H1 (cell line): ENCODE measurements around the gene BICD1. TPM values are rescaled to one million over a fixed set of nuclear protein-coding genes. Genes with fewer than 3 reads are reported as not detected.

Experiments used
- CTCF ChIA-PET: fragments of 300-600 bp; sonication (Branson Sonifier 250); formaldehyde crosslinking; loops from one replicate; lab custom pipeline; 2021; ENCODE audit not compliant: partially characterized antibody; lab: Charles Lee
- POLR2A ChIA-PET: fragments of 300-600 bp; sonication (Branson Sonifier 250); formaldehyde crosslinking; loops from one replicate; lab custom pipeline; 2021; ENCODE audit warnings: inconsistent platforms; ENCODE audit not compliant: partially characterized antibody; lab: Charles Lee
- DNase-seq, 2 experiments: peaks; one replicate each; pipeline versions ENCODE4 v3.0.0 to v3.0.0-alpha.2; 2010 to 2022; ENCODE audit warnings: low spot score in 2 of 2, low read depth in 1 of 2, mixed read lengths in 1 of 2
- FAIRE-seq: peaks from 2 replicates; lab custom pipeline; 2011; peaks lifted over from hg19 to GRCh38; lab: Jason Lieb, UNC
- H2AFZ ChIP-seq: 2 replicates; pipeline ENCODE4 v1.8.1; 2012; ENCODE audit warnings: low read length, inconsistent platforms
- H2AK5ac ChIP-seq: 2 replicates; pipeline ENCODE4 v1.6.1; 2013; ENCODE audit warnings: low read depth, low read length
- H2BK120ac ChIP-seq: replicated peaks from 2 replicates; pipeline ENCODE3; 2013; ENCODE audit warnings: low read depth, low read length, inconsistent platforms
- H2BK12ac ChIP-seq: 2 replicates; pipeline ENCODE4 v1.6.1; 2013; ENCODE audit warnings: low read depth, low read length
- H2BK15ac ChIP-seq: 2 replicates; pipeline ENCODE4 v1.6.1; 2013; ENCODE audit warnings: low read length
- H2BK20ac ChIP-seq: 2 replicates; pipeline ENCODE4 v1.6.1; 2013; ENCODE audit warnings: low read length
- H2BK5ac ChIP-seq: 2 replicates; pipeline ENCODE4 v1.6.1; 2013; ENCODE audit warnings: low read depth, low read length
- H3K14ac ChIP-seq: 2 replicates; pipeline ENCODE4 v1.6.1; 2013; ENCODE audit warnings: inconsistent platforms; ENCODE audit not compliant: insufficient read length
- H3K18ac ChIP-seq: 2 replicates; pipeline ENCODE4 v1.6.1; 2013; ENCODE audit warnings: low read length; ENCODE audit errors: extremely low read depth
- H3K23ac ChIP-seq: 2 replicates; pipeline ENCODE4 v1.6.1; 2013; ENCODE audit warnings: inconsistent platforms; ENCODE audit not compliant: insufficient read length
- H3K23me2 ChIP-seq: 2 replicates; pipeline ENCODE4 v1.6.1; 2013; ENCODE audit warnings: low read depth, low read length
- H3K27ac ChIP-seq: 2 replicates; pipeline ENCODE4 v1.6.1; 2011; ENCODE audit warnings: low read depth, low read length, inconsistent platforms
- H3K27me3 ChIP-seq, 4 experiments: replicated peaks in 1 of 4; 1 replicate in 1 of 4; 2 replicates in 3 of 4; pipeline versions ENCODE4 v1.6.1 to v1.8.1; 2011 to 2013; ENCODE audit warnings: low read length in 3 of 4, mild to moderate bottlenecking in 3 of 4, inconsistent platforms in 2 of 4, mixed read lengths in 2 of 4, moderate library complexity in 1 of 4; ENCODE audit not compliant: control insufficient read depth in 3 of 4, insufficient read depth in 3 of 4; ENCODE audit errors: extremely low read depth in 1 of 4
- H3K36me3 ChIP-seq, 4 experiments: 2 replicates each; pipeline versions ENCODE4 v1.6.1 to v1.8.1; 2011 to 2013; ENCODE audit warnings: mild to moderate bottlenecking in 4 of 4, low read length in 3 of 4, moderate library complexity in 2 of 4, control low read depth in 1 of 4, inconsistent platforms in 1 of 4; ENCODE audit not compliant: insufficient read depth in 4 of 4, control insufficient read depth in 2 of 4
- H3K4ac ChIP-seq: replicated peaks from 2 replicates; pipeline ENCODE3; 2013; ENCODE audit warnings: low read length, low read depth, mixed read lengths, inconsistent platforms; ENCODE audit not compliant: insufficient read length
- H3K4me1 ChIP-seq, 4 experiments: replicated peaks in 1 of 4; 1 replicate in 1 of 4; 2 replicates in 3 of 4; pipeline versions ENCODE4 v1.6.1 to v1.8.1; 2011 to 2013; ENCODE audit warnings: low read length in 3 of 4, inconsistent platforms in 2 of 4, mixed read lengths in 1 of 4; ENCODE audit not compliant: insufficient read depth in 4 of 4, control insufficient read depth in 3 of 4
- H3K4me2 ChIP-seq, 2 experiments: 2 replicates each; pipeline versions ENCODE4 v1.6.1 to v1.8.1; 2011 to 2013; ENCODE audit warnings: low read depth in 2 of 2, low read length in 2 of 2, control low read depth in 1 of 2, inconsistent platforms in 1 of 2, mild to moderate bottlenecking in 1 of 2; ENCODE audit not compliant: insufficient read depth in 1 of 2
- H3K4me3 ChIP-seq, 4 experiments: fragments of 200-600, 300-600 bp in 1 of 4; sonication (generic), shearing (Covaris generic), sonication (Bioruptor Twin) in 1 of 4; 2 replicates each; pipeline versions ENCODE4 v1.5.1 to v1.8.1; 2011 to 2016; ENCODE audit warnings: low read length in 4 of 4, low read depth in 3 of 4, control low read depth in 2 of 4, inconsistent platforms in 2 of 4, mild to moderate bottlenecking in 2 of 4, mixed read lengths in 1 of 4, moderate library complexity in 1 of 4; ENCODE audit not compliant: insufficient read depth in 2 of 4; ENCODE audit errors: extremely low read depth in 1 of 4
- H3K56ac ChIP-seq: replicated peaks from 2 replicates; pipeline ENCODE3; 2013; ENCODE audit warnings: low read depth, mild to moderate bottlenecking, mixed read lengths, low read length, inconsistent platforms; ENCODE audit not compliant: insufficient read length
- H3K79me1 ChIP-seq: 2 replicates; pipeline ENCODE4 v1.6.1; 2013; ENCODE audit warnings: low read depth, low read length, control low read depth
- H3K79me2 ChIP-seq, 2 experiments: 2 replicates each; pipeline versions ENCODE4 v1.6.1 to v1.8.1; 2012 to 2013; ENCODE audit warnings: low read length in 2 of 2, mild to moderate bottlenecking in 2 of 2, inconsistent platforms in 1 of 2; ENCODE audit not compliant: insufficient read depth in 2 of 2, control insufficient read depth in 1 of 2
- H3K9ac ChIP-seq, 4 experiments: replicated peaks in 1 of 4; 1 replicate in 1 of 4; 2 replicates in 3 of 4; pipeline versions ENCODE4 v1.6.1 to v1.8.1; 2011 to 2013; ENCODE audit warnings: low read depth in 3 of 4, low read length in 3 of 4, control low read depth in 2 of 4, mild to moderate bottlenecking in 2 of 4, moderate library complexity in 2 of 4, inconsistent platforms in 1 of 4; ENCODE audit errors: extremely low read depth in 1 of 4
- H3K9me3 ChIP-seq, 2 experiments: 2 replicates each; pipeline versions ENCODE4 v1.6.1 to v1.8.1; 2012 to 2013; ENCODE audit warnings: mild to moderate bottlenecking in 2 of 2, moderate library complexity in 2 of 2, control low read depth in 1 of 2, inconsistent platforms in 1 of 2, low read depth in 1 of 2, low read length in 1 of 2, mixed read lengths in 1 of 2; ENCODE audit not compliant: insufficient read depth in 2 of 2
- H4K20me1 ChIP-seq, 2 experiments: replicated peaks in 1 of 2; 2 replicates each; pipeline versions ENCODE3 to v1.8.1; 2011 to 2013; ENCODE audit warnings: inconsistent platforms in 2 of 2, low read length in 2 of 2, mild to moderate bottlenecking in 1 of 2; ENCODE audit not compliant: insufficient read depth in 2 of 2, control insufficient read depth in 1 of 2
- H4K5ac ChIP-seq: 2 replicates; pipeline ENCODE4 v1.6.1; 2013; ENCODE audit warnings: low read length, low read depth, mixed read lengths, inconsistent platforms; ENCODE audit not compliant: insufficient read length
- H4K8ac ChIP-seq: 2 replicates; pipeline ENCODE4 v1.8.0; 2013; ENCODE audit warnings: mild to moderate bottlenecking, moderate library complexity, low read length, inconsistent platforms; ENCODE audit not compliant: insufficient read depth; ENCODE audit errors: extremely low read depth
- H4K91ac ChIP-seq: replicated peaks from 2 replicates; pipeline ENCODE3; 2013; ENCODE audit warnings: low read length, mixed read lengths, inconsistent platforms; ENCODE audit not compliant: insufficient read length
- BACH1 ChIP-seq: IDR thresholded peaks from 2 replicates; pipeline ENCODE4 v1.6.1; 2012; ENCODE audit warnings: low read length, improper control_type of control experiment
- CREB1 ChIP-seq: IDR thresholded peaks from 2 replicates; pipeline ENCODE4 v1.6.1; 2012; ENCODE audit warnings: inconsistent platforms
- E2F6 ChIP-seq: IDR thresholded peaks from 2 replicates; pipeline ENCODE4 v1.6.1; 2012; ENCODE audit warnings: inconsistent platforms
- PHF8 ChIP-seq: fragments of 200-600 bp; sonication (generic); conservative IDR thresholded peaks from 2 replicates; pipeline ENCODE4 v1.7.1; 2012; ENCODE audit warnings: low read depth, mild to moderate bottlenecking, inconsistent platforms, low read length, moderate library complexity
- TAF1 ChIP-seq: IDR thresholded peaks from 2 replicates; pipeline ENCODE4 v1.6.1; 2011; ENCODE audit warnings: mild to moderate bottlenecking, low read depth, low read length
- WGBS, 2 experiments: shearing (Covaris generic) in 1 of 2; methylation state at CpG; one replicate each; pipeline versions ENCODE4 v1.1.6 to v1.1.7; 2013 to 2015; ENCODE audit warnings: low lambda C conversion rate in 2 of 2, mixed read lengths in 2 of 2, inconsistent platforms in 1 of 2, low coverage in 1 of 2, missing lambda C conversion rate in 1 of 2; ENCODE audit not compliant: insufficient replicate concordance in 2 of 2, insufficient coverage in 1 of 2, insufficient read length in 1 of 2; ENCODE audit errors: extremely low coverage in 1 of 2, missing lambda C conversion rate in 1 of 2; 5-methylcytosine and 5-hydroxymethylcytosine counted together
- polyA plus RNA-seq, 7 experiments: library from polyadenylated mRNA; depleted of rRNA in 3 of 7; stranded (reverse) in 5 of 7; unstranded in 2 of 7; fragments of >200 nt in 5 of 7; fragments of 200-250 nt in 2 of 7; gene quantifications; 1 replicate in 5 of 7; 2 replicates in 1 of 7; 4 replicates in 1 of 7; pipeline versions ENCODE4 v1.2.1 to v1.2.3, GENCODE V29; 2011 to 2013; ENCODE audit warnings: missing spikeins in 2 of 7, mixed read lengths in 2 of 7
- total RNA-seq: library from RNA; stranded (reverse); fragmentation: NEBNext Ultra II Directional; extraction: Animal tissue kit (Norgen Biotek cat#: 25700); gene quantifications from 2 replicates; pipeline ENCODE4 v1.2.1, GENCODE V29; 2021

Gene BICD1
- total and polyA plus RNA-seq, 2 of the 8 experiments (the other 6 are each of a cell fraction or from before 2014, with no cell fraction given) = 34.1 to 58.4 TPM

GRCh38 chr12:32413412-32413811 is 306.8 kb downstream of the BICD1 start:
- Histone ChIP-seq H4K8ac (no peak overlapping the region), H4K91ac (no peak overlapping the region), H2AFZ (no peak overlapping the region), H3K18ac (no peak overlapping the region), H3K79me1 (peaks cover 6% of the 10 kb centered on the region; the same call in 1 of the 2 replicates), H3K79me2 (peaks cover 27 to 98% of the 10 kb centered on the region in 2 experiments), H3K27me3 (no peaks in the 10 kb centered on the region), H2BK5ac (no peak overlapping the region), H2BK15ac (no peak overlapping the region), H3K4me3 (no peak overlapping the region), H3K56ac (no peak overlapping the region), H4K5ac (no peak overlapping the region), H2BK20ac (no peak overlapping the region), H3K23me2 (no peaks in the 10 kb centered on the region), H3K4ac (no peak overlapping the region), H2BK120ac (no peak overlapping the region), H3K9ac (no peak overlapping the region), H3K36me3 (peaks cover 0 to 5% (median 2%) of the 10 kb centered on the region in 4 experiments; a peak in 4 of 8 replicates), H4K20me1 (peaks cover 22 to 23% of the 10 kb centered on the region in 2 experiments), H3K14ac (no peak overlapping the region), H2AK5ac (no peak overlapping the region), H2BK12ac (no peak overlapping the region), H3K27ac (no peak overlapping the region), H3K4me2 (no peak overlapping the region), H3K23ac (no peak overlapping the region), H3K9me3 (no peaks in the 10 kb centered on the region), H3K4me1 (peaks cover 2 to 8% (median 3%) of the 10 kb centered on the region in 4 experiments; a peak in 6 of 7 replicates)
- FAIRE-seq (no peak), DNase-seq (no peak)
- CTCF ChIA-PET = no interaction called here
- POLR2A ChIA-PET = interaction anchor here (0.8 to 2.2 kb wide), 2 partner anchors 11 to 14 kb away, joined by 5 to 8 read pairs; partner anchors contain the start of gene FGD4
- TF ChIP-seq CREB1 (no peak), BACH1 (no peak), E2F6 (no peak), TAF1 (no peak), PHF8 (no peak)
- WGBS, 2 experiments = 91% methylated on average over 3 of the region's 3 CpGs; no CpG with 5 or more reads in 1 of the 2 experiments
